Stimulated activated CD8-positive, alpha-beta memory T cell treated with anti-CD3 and anti-CD28 coated beads, Interleukin-4, amount 100 ng/mL, for 4 hours (primary cell): Measurements from ENCODE around the gene KLF16.
A peak's percentile ranks its signal among the peaks of the same experiment; 100 is the strongest.

ENCODE experiments used
- DNase-seq, 2 donors: peaks; one replicate each; pipeline ENCODE4 v3.0.0-alpha.2; 2020; ENCODE audit warnings: low read depth in 2 of 2, low spot score in 1 of 2

KLF16 gene

GRCh38 chr19:1855828-1856255, 7.5 kb downstream of the KLF16 start:
- no peak for DNase-seq

- peak in 1 of 2 donors; percentile 49 for DNase-seq
Measured at GRCh38 chr19:1855040-1855827, 8.1 kb downstream of the KLF16 start.

- DNase-seq = no peak
Measured at GRCh38 chr19:1854542-1855039, 8.8 kb downstream of the KLF16 start.

- DNase-seq = no peak
Measured at GRCh38 chr19:1854039-1854541, 9.3 kb downstream of the KLF16 start.

GRCh38 chr19:1853295-1854038, 9.9 kb downstream of the KLF16 start:
- DNase-seq = peak; percentile 47 to 56

GRCh38 chr19:1852581-1853128, 10.7 kb downstream of the KLF16 start:
- no peak for DNase-seq

- peak; percentile 49 to 66 for DNase-seq
Measured at GRCh38 chr19:1851654-1852580, 11.5 kb downstream of the KLF16 start.

- DNase-seq = no peak
Measured at GRCh38 chr19:1850809-1851653, 12.3 kb downstream of the KLF16 start.

GRCh38 chr19:1849886-1850398, 13.4 kb downstream of the KLF16 start:
- DNase-seq = no peak

GRCh38 chr19:1849132-1849474, 14.3 kb downstream of the KLF16 start:
- no peak for DNase-seq

- peak; percentile 93 to 99 for DNase-seq
Measured at GRCh38 chr19:1848399-1849131, 14.8 kb downstream of the KLF16 start, which contains the start of gene REXO1. Gene REXO1, minus strand, starts transcription at chr19:1848483. Its CDS starts 125 bp downstream, at chr19:1848358.

GRCh38 chr19:1847684-1848398, 15.5 kb downstream of the KLF16 start:
- no peak for DNase-seq

- no peak for DNase-seq
Measured at GRCh38 chr19:1847348-1847683, 16.1 kb downstream of the KLF16 start.

GRCh38 chr19:1846517-1847204, 16.7 kb downstream of the KLF16 start:
- no peak for DNase-seq

GRCh38 chr19:1845642-1846041, 17.7 kb downstream of the KLF16 start:
- no peak for DNase-seq

- no peak for DNase-seq
Measured at GRCh38 chr19:1845125-1845515, 18.3 kb downstream of the KLF16 start.

- no peak for DNase-seq
Measured at GRCh38 chr19:1844513-1845124, 18.8 kb downstream of the KLF16 start.
